GM21619 (cell line): Measurements from ENCODE around the gene MAP3K14.
"Not testable (repeated sequence)": the region's sequence is repeated elsewhere in the genome, so short reads cannot be mapped to it uniquely, and the experiment has no call there.

Experiments
- ATAC-seq: cut with Tn5 transposase; IDR thresholded peaks from one replicate; pipeline ENCODE4 v1.9.1; 2021; ENCODE audit not compliant: unreplicated experiment

MAP3K14 gene

GRCh38 chr17:45316434-45317110, at the start of gene MAP3K14:
Gene MAP3K14, minus strand, starts transcription at chr17:45317020. Its CDS starts 26,275 bp downstream, at chr17:45290745.
- ATAC-seq: peak; percentile 17

GRCh38 chr17:45366049-45366448, 49.2 kb upstream of the MAP3K14 start:
- no peak for ATAC-seq

DNA sequence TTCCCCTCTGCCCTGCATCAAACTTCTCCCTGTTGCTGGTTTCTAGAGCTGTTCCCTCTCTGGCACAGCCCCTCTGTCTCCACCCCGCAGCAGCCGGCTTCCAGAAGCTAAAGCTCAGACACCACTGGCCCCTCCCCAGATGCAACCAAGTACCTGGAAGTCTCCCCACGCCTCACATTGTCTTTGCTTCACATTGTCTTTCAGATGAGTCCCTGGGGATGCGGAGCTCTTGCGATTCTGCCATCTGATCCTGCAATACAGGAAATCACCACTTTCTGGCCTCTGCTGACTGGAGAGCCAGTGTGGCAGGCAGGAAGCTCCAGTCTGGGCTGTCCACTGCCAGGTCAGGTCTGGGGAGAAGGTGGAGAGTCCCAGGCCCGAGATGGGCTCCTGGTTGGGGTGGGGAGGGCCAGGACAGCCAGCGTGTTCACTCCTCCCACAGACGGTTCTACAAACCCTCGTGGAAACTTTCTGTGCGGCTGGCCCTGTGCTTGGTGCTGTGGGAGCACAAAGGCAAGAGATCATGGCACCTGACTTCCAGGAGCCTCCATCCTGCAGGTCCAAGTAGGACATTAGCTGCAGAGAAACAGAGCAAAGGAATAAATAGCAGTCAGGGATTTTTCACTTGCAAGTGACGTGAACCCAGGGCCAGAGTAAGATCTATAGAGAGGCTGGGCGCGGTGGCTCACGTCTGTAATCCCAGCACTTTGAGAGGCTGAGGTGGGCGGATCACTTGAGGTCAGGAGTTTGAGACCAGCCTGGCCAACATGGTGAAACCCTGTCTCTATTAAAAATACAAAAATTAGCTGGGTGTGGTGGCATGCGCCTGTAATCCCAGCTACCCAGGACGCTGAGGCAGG, 47.9 kb upstream of the MAP3K14 start:
- ATAC-seq: no peak

- no peak for ATAC-seq
Observed at GRCh38 chr17:45363498-45363897, 46.7 kb upstream of the MAP3K14 start.

DNA sequence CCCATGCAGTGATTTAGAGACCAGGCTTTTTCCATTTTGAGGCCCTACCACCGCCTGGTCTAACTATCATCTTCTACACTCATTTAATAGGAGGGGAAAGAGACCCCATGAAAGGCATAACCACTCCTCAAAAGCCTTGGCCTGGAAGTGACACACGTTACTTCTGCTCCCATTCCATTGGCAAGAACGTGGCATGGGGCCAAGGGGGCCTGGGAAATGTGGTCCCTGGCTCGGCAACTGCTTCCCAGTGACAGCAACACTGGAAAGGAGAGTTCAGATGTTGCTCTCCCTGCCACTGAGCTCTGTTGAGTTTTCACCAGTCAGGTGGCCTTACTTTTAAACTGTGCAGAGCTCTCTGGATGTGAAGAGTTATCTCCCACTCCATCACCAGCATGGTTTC, 45.2 kb upstream of the MAP3K14 start:
- ATAC-seq: no peak

DNA sequence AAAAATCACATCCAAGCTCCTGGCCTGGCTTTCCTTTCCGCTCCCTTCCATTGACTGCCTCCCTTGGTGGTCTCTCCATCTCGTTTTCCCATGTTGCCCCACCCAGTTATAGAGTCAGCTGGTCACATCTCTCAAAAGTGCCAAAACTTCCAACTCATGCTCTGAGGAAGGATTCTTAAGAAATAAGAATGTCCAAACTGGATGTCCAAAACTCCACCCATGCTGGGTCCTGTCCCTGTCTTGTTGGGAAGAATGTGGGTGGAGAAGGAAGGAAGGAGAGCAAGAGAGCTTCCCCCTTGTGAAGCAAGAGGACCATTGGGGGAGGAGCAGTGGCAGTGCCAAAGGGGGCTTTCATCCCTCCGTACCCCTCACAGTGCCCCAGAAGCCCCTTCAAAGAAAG, 44.6 kb upstream of the MAP3K14 start:
- ATAC-seq: no peak

DNA sequence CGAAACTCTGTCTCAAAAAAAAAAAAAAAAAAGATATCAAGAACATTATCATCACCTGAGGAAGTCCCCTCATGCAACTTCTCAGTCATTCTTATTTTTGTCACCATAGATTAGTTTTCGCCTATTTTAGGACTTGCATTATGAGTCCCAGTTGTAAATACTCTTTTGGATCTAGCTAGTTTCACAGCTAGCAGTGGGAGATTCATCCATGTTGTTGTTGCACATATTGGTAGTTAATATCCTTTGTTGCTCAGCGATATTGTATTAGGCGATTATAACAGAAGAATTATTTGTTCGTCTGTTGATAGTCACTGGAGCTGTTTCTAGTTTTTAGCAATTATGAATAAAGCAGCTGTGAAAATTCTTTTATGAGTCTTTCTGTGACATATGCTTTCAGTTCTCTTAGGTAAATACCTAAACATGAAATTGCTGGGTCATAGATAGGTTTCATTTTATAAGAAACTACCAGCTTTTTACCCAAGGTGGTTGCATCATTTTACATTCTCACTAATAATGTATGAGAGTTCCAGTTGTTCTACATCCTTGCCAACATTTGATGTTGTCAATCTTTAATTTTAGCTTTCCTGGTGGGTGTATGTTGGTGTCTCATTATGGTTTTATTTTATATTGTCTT, 40.7 kb upstream of the MAP3K14 start:
- ATAC-seq: no peak

DNA sequence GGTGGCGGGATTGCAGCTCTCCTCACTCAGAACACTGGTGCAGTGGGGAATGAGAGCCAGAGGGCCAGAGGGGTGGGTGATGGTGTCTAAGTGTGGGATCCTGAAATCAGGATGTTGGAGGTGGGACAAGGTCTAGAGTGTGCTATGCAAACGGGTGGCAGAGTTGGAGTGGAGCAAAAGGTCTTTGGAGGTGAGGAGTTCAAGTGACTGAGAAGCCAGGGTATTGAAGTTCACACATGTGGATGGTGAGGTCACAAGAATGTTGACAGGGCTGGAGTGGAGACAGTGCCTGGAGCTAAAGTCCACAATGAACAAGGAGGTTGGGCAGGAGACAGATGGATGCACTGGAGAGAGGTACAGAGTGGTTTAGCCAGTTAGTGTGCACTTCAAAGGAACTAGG, 38.3 kb upstream of the MAP3K14 start:
- no peak for ATAC-seq

- ATAC-seq: peak; percentile 55
Observed at GRCh38 chr17:45353043-45353442, 36.2 kb upstream of the MAP3K14 start.

DNA sequence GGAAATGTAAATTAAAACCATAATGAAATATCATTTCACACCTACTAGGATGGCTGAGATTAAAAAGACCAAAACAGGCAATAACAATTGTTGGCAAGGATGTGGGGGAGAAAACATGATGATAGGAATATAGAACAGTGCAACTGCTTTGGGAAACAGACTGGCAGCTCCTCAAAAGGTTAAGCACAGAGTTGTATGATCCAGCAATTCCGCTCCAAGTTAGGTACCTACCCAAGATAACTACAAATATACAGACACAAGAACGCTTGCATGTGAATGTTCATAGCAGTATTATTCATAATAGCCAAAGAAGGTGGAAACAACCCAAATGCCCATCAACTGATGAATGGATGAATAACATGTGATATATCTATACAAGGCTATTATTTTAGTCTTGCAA, 35.0 kb upstream of the MAP3K14 start:
- ATAC-seq: no peak

- no peak for ATAC-seq
Observed at GRCh38 chr17:45347444-45347843, 30.6 kb upstream of the MAP3K14 start.

- ATAC-seq: no peak
Observed at GRCh38 chr17:45346216-45347015, 29.6 kb upstream of the MAP3K14 start.

GRCh38 chr17:45345554-45346215, 28.9 kb upstream of the MAP3K14 start:
- ATAC-seq: no peak

DNA sequence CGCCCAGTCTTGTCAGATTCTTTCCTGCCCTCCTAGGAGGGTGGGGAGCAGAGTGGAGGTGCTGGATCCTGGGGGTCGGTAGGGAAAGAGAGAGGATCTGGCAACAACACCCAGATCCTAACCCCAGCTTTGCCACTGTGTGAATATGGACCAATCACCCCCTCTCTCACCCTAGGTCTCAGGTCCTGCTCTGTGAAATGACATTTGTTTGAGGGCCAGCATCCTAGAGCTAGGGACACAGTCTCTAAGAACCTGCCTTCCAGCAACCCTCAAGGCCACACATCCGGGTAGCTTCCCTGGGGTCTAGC, 28.4 kb upstream of the MAP3K14 start:
- no peak for ATAC-seq

DNA sequence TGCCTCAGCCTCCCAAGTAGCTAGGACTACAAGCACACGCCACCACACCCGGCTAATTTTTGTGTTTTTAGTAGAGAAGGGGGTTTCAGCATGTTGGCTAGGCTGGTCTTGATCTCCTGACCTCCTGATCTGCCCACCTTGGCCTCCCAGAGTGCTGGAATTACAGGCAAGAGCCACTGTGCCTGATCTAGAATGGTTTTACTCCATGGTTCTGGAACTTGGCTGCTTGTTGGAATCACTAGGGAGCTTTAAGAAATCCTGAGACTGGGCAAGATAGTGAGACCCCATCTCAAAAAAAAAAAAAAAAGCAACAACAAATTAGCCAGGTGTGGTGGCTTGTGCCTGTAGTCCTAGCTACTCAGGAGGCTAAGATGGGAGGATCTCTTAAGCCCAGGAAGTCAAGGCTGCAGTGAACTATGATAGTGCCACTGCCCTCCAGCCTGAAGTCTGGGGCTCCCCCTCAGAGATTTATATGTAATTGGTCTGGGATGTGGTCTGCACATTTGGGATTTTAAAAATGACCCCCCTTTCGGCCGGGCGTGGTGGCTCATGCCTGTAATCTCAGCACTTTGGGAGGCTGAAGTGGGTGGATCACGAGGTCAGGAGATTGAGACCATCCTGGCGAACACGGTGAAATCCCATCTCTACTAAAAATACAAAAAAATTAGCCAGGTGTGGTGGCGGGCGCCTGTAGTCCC, 27.3 kb upstream of the MAP3K14 start:
- ATAC-seq: not testable (repeated sequence)

DNA sequence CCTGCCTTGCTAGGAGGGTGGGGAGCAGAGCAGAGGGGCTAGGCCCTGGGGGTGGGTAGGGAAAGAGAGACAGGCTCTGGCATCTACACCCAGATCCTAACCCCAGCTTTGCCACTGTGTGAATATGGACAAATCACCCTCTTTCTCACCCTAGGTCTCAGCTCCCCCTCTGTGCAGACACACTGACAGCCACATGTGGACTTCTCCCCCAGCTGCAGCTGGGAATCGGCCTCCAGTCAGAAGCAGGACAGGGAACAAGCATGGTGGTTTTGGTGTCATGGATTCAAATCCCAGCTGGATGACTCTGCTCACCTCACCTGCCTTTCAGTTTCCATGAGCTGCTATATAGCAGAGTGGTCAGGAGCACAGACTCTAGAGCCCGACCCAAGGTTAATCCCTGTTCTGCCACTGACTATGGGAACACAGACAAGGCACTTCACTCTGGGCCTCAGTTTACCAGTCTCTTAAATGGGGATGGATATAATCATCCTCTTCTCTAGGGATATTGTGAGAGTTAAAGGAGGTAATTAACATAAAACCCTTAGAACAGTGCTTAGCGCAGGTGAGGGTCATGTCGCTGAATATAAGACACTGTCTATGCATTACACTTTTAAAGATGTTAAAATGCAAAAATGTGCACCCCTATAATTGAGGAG, 26.2 kb upstream of the MAP3K14 start:
- ATAC-seq: no peak

- ATAC-seq: no peak
Observed at GRCh38 chr17:45342306-45342705, 25.5 kb upstream of the MAP3K14 start.

DNA sequence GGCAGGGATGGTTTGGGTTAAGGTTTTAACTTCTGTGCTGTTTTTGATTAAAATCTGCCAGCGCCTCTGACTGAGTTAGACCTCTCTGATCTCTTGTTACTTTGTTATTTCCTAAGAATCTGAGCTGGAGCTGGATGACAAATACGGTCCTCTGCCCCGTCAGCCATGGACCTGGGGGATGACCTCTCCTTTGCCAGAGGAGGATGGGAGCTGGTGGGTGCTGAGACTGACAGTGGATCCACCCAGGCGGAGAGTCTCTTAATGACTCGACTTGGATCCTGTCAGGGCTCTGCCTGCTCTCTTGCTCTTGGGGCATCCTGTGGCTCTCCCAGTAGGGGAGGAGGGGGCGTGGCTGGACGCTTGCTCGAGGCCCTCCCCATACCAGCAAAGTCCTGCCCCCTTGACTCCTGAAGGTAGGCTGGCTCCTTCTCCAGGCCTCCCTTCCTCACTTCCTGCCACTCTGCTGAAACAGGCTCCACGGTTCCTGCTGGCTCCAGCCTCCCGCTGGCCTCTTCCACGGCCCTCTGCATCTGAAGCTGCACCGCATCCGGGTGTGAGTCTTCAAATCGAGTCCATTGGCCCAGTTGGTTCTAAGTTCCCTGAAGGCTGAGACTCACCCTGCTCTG, 24.8 kb upstream of the MAP3K14 start:
- no peak for ATAC-seq
